GM18520 (cell line): Measurements from ENCODE around the gene PHACTR1.
"Not testable (repeated sequence)": the region's sequence is repeated elsewhere in the genome, so short reads cannot be mapped to it uniquely, and the experiment has no call there.

Source experiments
- ATAC-seq: cut with Tn5 transposase; IDR thresholded peaks from one replicate; pipeline ENCODE4 v1.9.1; 2021; ENCODE audit not compliant: unreplicated experiment

PHACTR1 gene

DNA sequence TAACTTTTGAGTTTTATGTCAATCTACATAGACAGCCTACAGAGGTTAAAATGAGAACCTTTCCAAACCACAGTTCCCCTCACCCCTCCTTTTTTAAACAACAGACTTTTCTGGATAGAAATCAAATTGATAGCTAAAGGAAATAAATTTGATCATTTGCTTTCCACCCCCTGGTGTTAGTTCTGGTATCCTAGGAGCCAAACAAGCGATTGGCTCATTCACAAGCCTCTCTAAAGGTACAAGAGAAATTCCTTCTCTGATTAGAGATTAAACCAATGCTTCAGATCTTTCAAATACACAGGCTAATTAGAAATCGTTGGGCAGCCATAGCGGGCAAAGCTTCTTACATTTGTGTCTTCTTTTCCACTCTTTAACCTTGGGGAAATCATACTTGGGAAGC is 379.5 kb downstream of the PHACTR1 start:
- no peak for ATAC-seq

DNA sequence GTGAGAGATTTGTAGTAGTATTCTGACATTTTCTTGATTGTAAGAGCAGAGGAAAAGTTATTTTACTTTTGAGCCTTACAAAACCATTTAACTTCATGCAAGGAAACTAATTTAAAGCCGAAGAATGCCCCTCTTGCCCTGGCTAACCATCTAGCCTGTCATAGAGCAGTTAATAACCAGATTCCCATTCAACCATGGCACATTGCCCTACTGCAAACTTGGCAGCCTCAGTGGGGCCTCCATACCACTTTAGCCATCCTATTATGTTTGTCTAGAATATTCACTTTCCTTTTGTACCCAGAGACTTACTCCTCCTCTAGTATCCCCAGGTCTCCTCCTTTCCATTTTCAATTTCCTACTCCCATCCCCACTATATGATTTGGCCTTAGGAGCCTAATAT is 380.9 kb downstream of the PHACTR1 start:
- ATAC-seq, result no peak

DNA sequence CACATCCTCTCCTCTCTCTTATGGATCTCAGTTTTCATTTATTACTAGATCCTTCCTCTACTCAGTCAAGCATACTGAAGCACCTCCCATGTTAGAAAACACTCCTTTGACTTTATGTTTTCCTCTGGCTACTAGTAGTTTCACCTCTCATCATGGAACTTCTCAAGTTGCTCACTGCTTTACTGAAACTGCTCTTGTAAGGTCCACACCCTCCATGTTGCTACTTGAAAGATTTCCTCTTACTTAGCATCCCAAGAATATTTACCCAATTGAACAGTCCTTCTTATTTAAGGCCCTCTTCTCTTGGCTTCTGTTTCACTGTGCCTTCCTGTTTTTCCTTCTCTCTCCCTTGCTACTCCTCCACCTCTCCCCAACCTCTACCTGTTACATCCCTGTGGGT is 381.4 kb downstream of the PHACTR1 start:
- no peak for ATAC-seq

DNA sequence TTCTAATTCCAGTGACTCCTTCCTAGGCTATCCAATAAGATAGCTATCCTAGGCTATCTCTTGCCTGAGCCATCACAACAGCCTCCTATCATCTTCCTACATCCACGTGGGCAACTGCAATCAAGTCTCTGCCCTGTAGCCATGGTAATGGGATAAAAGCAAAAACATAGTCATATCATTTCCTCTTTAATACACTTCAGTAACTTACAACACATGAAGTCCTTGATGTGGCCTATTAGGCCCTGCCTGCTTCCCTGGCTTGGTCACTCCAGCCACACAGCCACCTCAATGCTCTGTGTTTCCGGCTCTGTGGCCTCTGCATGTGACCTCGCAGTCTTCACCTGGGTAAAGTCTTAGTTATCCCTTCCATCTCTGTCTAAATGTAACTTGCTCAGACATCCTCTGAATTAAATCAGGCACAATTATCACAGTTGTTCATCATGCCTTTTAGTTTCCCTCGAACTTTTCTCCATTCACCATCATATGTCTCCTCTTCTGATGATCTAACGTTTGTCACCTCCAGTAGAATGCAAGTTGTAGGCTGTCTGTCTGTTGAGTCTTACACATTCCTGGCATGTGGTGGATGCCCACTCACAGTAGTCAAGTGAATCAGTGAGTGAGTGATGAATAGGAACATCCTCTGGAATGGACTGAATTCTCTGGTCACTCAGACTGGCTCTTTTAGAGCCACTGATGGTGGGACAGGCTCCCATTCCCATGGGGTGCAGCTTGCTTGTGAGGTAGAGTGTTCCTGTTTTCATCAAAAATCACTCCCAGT is 382.4 kb downstream of the PHACTR1 start:
- no peak for ATAC-seq

DNA sequence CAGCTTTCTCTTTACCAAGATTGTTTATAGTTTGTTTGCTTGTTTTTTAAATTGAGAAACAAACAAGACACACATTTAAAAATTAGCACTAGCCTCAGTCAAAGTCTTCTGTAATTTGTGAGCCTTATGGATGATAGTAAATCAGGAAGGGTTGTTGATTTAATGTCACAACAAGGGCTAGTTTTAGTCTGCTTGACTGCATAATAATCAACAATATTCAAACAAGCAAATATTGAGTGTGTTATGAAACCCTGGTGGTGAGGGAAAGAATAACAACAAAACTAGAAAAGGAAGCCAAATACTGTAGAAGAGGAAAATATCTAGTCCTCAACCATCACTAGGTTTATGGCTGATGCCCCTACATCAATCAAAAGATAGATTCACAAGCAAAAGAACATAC is 383.2 kb downstream of the PHACTR1 start:
- ATAC-seq, result no peak

DNA sequence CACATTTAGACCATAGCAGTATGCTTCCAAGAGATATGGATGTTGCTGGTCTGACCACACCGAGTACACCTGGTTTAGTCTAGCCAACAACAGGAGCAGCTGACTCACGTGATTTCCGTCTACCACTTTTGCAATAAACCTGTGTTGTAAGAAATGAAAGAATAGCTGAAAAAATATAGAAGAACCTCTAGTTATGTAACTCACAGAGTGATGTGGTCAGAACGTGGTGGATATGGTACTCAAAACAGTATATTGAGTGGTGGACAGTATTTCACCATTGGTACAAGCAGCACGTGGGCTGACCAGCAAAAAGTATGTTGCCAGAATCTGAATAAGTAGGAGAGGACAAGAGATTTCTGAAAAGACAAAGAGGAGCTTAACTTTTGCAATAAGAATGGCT is 384.8 kb downstream of the PHACTR1 start:
- no peak for ATAC-seq

DNA sequence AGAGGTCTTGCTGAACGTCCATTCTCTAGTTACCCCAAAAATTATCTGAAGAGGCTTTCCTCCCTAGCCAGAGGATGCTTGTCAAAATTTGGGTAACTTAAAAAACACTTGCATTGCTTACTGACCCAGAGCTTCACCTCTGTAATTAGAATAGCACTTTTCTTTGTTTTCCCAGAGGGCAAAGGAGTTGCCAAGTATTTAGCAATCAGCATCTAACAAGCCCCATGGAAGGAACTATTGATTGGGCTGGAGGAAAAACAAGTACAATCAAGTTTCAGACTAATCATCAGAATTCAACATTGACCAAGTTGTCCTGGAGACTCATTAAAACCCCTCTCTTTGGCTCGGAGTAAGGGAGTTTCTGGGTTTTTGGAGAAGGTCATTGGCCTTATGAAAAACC is 385.4 kb downstream of the PHACTR1 start:
- ATAC-seq, result no peak

DNA sequence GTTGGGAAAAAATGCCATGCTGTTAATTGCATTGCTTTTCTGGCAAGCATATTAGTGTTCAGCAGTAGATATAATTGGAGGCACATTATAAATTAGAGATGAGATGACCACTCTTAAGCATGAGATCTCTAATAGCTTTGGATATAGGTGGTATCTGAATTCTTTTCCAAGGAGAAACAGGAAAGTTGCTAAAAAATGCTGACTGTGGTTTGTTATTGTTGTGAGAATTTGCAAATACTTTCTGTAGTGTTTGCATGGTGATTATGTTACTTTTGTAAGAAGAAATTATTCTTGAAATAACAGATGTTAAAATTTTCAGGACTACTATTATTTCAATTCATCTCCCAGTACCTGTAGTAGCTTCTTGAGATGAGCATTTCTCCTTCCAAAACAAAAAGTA is 386.6 kb downstream of the PHACTR1 start:
- no peak for ATAC-seq

DNA sequence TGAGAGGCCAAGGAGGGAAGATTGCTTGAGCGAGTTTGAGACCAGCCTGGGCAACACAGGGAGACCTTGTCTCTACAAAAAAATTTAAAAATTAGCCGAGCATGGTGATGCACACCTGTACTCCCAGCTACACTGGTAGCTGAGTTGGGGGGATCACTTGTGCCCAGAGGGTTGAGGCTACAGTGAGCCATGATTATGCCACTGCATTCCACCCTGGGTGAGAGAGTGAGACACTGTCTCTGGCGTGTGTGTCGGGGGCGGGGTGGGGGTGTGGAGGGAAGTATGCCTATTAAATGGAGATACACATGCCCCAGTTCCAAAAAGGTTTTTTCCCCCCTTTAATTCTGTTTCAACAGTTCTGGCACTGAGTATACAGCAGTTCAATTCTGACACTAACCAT is 388.6 kb downstream of the PHACTR1 start:
- ATAC-seq, result no peak

DNA sequence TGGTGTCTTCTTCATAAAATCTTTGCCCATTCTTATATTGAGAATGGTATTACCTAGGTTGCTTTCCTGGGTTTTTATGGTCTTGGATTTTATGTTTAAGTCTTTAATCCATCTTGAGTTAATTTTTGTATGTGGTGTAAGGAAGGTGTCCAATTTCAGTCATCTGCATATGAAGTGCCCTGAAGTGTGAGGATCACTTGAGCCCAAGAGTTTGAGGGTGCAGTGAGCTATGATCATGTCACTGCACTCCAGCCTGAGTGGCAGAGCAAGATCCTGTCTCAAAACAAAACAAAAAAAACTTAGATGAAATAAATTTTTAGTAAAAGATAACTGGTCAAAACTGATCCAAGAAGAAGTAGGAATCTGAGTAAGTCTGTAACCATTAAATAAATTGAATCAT is 396.4 kb downstream of the PHACTR1 start:
- no peak for ATAC-seq

DNA sequence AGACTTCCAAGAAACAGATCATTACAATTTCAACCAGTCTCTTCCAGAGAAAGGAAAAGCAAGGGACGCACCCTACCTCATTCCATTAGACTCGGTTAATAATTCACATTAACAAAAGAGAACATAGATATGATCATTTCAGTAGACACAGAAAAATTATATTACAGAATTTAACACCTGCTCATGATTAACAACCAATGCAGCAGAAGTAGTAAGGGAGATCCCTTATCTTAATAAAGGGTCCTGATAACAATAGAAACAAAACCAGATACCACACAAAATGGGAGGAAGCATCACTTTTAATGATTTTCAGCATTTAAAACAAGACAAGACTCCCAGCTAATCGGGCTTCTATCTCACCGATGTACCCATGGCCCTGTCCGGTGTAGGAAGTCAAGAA is 396.8 kb downstream of the PHACTR1 start:
- no peak for ATAC-seq

DNA sequence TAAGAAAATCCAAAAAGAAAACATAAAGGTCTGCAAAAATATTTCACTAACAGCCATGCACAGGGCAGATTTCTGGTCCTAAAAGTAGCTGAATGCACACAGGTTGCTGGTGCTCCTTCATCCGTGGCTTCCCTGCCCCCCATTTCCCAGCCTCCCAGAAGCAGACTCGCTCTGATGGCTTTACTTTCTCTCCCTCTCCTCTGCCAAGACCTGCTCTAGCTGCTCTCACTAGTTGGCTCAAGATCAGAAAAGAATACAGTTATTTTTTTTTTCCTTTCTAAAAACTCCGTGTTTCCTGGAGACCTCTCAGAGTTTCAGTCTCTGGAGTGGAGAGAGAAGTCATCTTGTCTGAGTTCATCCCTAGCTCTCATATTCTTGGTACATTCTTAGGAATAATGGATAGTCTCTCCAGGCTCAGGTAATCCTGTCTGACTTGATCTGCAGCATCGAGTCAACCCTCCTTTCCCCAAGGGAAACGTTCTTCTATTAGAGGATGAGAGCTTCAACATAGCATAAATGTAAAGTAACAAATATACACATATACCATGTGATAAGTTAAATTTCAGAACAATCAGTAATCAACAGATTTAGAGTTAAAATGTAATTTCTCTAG is 397.5 kb downstream of the PHACTR1 start:
- ATAC-seq, result no peak

DNA sequence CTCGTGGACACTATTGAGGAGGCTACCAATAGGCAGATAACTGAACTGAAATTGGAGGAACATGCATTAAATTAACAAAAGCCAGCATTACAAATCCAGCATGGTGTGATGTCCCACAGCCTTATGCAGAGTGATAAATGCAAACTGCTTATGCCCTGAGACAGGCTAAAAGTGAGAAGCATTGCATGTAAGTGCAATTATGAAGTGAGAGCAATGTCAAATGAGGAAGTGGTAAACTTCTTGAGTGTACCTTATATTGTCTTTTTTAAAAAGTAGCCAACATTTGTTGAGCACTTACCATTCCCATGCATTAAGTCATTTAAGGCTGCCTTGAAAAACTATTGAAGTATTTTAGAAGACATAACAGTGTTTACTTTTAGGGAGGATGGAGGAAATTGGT is 399.6 kb downstream of the PHACTR1 start:
- no peak for ATAC-seq

DNA sequence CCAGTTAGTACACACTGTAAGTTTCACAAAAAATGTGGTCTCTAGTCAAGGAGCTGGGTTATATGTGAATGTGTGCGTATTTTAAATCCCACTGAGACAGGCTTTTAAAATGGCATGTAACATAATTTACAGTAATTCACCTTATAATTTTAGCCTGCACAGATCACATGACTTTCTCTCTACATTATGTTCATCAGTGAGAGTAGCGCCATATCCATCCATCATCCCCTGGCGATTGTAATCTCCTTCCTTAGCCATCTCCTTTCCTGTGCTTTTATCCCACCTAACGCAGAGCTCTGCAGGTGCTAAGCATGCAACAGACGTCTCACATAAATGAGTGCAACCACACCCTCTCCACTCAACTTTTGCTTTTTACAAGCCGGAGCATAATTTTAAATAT is 401.0 kb downstream of the PHACTR1 start:
- ATAC-seq, result no peak

DNA sequence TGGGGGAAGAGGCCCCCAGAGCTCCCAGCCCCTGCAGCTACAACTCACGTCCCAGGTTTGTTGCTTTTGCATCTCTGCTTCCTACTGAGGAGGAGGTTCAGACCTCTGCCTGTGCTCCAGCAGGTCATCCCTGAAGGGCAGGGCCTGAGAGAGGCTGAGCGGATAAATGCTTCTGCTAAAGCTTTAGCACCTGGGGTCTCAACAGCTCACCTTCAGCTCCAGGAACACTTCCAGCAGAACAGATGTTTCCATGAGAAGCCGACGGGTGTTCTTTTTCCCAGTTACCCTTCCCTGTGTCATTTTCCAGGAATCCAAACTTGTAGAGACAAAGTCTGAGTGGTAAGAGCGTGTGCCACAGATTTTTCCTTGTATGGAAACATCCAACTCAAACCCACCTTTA is 403.0 kb downstream of the PHACTR1 start:
- no peak for ATAC-seq

DNA sequence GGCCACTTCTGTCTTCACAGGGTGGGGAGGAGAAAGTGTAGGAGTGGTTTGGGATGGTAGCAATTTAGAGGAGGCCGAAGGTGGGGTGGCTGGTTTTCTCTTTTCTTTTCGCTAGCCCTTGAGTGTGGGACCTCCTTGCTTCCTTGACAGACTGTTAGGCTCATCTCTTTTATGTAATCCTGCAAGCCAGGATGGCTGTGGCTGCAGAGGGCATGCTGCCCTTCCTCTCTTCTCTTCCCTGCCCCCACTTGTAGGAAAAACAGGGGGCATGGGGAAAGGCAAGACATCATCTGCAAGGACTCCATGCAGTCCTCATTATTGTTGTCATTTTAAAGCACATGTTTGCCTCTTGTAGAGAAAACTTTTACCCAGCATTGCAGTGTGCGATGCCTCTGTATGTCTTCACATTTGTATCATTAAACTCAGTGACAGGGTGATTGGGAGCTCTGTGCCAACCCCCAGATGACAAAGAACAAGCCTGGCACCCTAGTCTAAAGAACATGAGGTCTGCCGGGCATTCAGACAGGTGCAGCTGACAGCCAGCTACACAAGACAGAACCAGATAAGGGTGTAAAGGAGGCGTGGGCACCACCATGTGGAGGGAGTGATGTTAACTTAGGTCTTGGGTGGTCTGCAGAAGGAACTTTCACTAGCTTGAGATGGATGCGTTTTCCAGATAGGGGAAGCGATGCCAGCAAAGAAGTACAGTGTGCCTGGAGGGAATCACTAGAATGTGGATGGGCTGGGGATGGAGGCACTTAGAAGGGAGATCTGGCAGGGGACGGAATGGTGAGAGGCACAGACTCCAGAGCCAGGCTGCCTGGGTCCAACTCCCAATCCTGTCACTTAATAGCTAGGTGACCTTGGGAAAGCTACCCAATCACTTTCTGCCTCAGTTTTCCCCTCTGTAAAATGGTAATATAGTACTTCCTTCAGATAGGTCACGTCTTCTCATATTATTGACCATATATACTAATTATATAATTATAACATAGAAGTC is 404.2 kb downstream of the PHACTR1 start:
- no peak for ATAC-seq

DNA sequence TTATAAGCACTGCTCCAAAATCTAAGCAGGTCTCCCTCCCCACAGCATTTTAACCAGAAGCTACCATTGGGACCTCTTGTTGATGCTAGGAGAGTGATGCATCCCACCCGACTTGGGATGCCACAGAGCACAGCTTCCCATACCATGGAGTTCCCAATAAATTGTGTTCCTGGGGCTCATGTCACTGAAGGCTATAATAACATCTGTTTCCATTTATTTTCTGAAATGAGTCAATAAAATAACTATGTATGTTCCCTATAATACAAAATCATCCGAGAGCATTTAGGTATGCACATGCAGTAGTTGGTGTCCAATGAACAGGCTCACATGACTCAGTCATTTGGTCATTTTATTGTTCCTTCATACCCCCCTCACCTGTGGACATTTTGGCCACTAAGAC is 407.6 kb downstream of the PHACTR1 start:
- no peak for ATAC-seq

DNA sequence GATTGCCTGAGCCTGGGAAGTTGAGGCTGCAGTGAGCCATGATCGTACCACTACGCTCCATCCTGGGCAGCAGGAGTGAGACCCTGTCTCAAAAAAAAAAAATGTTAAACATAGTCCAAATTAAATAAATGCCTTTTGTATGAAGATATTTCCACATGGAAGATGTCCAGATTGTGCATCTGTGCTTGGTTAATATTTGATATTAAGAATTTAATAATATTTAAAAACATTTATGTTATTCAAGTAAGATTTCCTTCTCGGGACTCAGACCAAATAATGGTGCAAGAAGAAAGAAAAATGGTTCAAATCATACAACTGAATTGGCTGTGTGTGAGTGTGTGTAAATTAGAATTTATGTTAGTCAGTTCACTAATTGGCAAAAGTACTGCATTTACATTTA is 409.3 kb downstream of the PHACTR1 start:
- no peak for ATAC-seq

DNA sequence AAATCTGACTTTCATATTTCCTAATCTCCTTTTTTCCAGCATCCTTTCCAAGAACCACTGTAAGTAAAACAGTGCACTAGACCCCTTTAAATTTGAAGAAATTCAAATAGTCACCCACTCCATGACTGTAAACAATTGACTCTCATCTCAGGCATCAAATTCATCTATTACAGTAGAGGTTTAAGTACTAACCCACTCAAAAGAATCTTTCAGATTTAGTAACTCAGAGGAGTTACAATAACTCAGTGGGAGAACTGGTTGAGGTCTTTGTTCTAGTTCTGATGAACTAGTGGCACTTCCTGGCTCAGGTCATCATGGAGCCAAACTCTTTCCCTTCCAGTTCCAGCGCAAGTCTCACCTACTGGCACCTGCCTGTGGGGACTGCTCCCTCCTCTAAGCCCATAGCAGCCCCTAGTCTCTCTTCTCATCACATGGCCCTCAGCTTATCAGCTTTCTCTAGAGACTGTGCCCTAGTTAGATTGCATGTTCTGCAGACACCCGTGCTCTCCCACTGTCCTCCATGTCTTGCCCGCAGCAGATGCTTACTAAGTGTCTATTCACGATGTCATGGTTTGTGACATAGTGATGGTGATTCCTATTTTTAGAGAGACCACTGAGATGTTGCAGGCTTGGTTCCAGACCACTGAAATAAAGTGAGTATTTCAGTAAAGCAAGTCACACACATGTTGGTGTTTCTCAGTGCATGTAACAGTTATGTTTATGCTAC is 415.5 kb downstream of the PHACTR1 start:
- no peak for ATAC-seq

DNA sequence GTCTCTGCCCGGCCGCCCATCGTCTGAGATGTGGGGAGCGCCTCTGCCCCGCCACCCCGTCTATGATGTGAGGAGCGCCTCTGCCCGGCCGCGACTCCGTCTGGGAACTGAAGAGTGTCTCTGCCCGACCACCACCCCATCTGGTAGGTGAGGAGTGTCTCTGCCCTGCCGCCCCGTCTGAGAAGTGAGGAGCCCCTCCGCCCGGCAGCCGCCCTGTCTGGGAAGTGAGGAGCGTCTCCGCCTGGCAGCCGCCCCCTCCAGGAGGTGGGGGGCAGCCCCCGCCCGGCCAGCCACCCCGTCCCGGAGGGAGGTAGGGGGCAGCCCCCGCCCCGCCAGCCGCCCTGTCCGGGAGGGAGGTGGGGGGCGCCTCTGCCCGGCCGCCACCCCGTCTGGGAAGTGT is 417.3 kb downstream of the PHACTR1 start:
- not testable (repeated sequence) for ATAC-seq

DNA sequence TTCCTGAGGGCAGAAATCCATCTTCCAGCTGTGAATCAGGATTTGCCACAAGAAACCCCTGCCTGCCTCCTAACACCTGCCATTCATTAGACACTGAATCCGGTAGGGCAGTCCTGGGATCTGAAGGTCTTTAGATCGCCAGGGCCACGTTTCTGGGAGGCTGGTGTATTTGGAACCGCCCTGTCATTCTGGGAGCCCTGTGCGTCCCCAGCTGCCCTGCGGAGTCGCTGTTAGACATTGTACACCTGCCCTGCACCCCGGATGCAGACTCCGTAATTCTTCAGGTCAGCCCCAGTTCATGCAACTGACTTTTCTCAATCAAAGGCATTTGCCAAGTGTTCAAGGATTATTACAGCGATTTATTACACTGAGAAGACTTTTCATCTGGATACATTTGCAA is 418.6 kb downstream of the PHACTR1 start:
- ATAC-seq, result no peak
